ENCODE data around the gene SERTAD2.

GRCh38 chr2:64652231-64653108 lies 1.2 kb downstream of the SERTAD2 start:
- TF ChIP-seq POLR2A (IDR thresholded peaks at IDR 0.05) (no peak), CTCF (IDR thresholded peaks at IDR 0.05) (no peak)
